Jurkat, Clone E6-1 (cell line): Measurements from ENCODE around the gene TBX6.
A peak's percentile ranks its signal among the peaks of the same experiment; 100 is the strongest.

Experiments used
- DNase-seq: peaks from one replicate; pipeline ENCODE4 v3.0.0-alpha.2; 2011; ENCODE audit warnings: low read depth, low spot score
- H3K4me3 ChIP-seq: 2 replicates; pipeline ENCODE4 v1.5.1; 2011; ENCODE audit warnings: mild to moderate bottlenecking, low read length, control low read depth, moderate library complexity

TBX6 gene

DNA sequence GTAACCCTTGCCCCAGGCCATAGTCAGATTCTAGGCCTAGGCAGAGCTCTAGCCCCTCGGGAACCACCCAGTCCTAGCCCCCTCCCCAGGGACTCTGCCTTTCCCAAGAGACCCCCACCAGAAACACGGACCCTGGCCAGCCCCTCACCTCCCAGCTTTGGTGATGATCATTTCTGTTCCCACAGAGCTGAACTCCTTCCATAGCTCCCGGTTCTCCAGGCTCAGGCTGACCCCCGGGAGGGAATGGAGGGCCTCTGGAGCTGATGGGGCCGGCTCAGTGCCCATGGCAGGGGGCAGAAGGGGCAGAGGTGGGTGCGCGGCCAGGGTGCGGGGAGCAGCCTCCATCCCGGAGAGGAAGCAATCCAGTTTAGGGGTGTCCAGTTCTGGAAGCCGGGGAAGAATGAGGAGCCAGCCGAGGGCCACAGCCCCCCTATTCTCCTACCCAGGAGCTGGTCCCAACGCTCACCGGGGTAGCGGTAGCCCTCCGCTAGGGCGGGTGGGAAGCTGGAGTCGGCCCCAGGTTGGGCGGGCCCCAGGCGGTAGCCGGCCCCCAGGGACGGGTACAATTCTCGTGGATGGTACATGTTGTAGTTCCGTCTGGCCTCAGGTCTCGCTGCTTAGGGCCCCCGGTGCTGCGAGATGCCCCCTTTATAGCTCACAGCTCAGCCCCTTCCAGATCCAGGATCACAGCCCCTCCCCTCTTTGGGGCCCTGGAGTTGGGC is 953 bp downstream of the TBX6 start:
- H3K4me3 ChIP-seq = no peak overlapping the region
- DNase-seq = no peak

- H3K4me3 ChIP-seq = no peak overlapping the region
- no peak for DNase-seq
These were observed 2.7 kb downstream of the TBX6 start for GRCh38 chr16:30088832-30089624.

DNA sequence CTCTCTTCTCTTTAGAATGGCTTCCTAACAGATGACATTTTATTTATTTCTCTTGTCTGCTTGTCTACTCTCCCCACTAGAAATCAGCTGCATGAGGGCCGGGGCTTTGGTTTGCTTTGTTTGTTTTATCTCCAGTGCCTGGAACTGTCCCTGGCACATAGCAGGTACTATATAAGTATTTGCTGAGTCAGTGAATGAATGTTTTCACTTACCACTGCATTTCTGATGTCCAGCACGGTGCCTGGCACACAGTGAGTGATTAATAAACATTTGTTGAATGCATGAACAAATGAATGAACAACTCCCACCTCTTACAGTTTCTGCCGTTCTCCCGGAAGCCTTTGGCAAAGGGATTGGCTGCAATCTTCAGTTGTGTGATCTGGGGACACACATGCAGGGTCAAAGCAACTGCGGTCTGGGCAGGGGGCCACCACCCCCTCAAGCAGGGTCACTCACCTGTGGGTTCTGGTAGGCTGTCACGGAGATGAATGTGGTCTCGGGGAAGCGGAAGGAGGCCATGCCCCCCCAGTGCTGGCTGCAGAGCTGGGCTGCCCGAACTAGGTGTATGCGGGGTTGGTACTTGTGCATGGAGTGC is 3.4 kb downstream of the TBX6 start:
- H3K4me3 ChIP-seq = no peak overlapping the region
- DNase-seq = no peak

DNA sequence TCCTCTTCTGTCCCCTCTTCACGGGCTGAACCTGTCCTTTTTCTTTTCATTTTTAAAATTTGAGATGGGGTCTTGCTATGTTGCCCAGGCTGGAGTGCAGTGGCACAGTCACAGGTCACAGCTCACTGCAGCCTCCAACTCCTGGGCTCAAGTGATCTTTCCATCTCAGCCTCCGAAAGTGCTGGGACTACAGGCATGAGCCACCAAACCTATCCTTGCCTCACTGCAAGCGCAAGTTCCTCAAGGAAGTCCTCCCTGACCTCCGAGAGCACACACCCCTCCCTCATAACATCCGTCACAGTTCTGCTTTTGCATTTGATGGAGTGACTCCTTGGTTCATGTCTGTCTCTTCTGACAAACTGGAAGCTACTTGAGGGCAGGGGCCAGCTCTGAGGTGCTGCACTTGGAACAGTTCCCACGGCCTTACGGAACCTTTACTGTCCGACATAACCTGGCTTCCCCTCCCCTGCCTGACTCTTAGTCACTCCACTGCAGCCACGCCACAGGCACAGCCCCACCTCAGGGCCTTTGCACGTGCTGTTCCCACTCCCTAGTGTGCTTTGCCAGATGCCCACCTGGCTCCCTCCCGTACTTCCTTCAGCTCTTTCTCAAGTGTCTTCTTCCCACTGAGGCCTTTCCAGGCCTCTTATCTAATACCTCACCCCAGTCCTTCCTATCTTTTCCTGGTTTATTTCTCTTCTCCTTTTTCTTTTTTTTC is 4.4 kb downstream of the TBX6 start:
- H3K4me3 ChIP-seq = no peak overlapping the region
- DNase-seq = no peak

DNA sequence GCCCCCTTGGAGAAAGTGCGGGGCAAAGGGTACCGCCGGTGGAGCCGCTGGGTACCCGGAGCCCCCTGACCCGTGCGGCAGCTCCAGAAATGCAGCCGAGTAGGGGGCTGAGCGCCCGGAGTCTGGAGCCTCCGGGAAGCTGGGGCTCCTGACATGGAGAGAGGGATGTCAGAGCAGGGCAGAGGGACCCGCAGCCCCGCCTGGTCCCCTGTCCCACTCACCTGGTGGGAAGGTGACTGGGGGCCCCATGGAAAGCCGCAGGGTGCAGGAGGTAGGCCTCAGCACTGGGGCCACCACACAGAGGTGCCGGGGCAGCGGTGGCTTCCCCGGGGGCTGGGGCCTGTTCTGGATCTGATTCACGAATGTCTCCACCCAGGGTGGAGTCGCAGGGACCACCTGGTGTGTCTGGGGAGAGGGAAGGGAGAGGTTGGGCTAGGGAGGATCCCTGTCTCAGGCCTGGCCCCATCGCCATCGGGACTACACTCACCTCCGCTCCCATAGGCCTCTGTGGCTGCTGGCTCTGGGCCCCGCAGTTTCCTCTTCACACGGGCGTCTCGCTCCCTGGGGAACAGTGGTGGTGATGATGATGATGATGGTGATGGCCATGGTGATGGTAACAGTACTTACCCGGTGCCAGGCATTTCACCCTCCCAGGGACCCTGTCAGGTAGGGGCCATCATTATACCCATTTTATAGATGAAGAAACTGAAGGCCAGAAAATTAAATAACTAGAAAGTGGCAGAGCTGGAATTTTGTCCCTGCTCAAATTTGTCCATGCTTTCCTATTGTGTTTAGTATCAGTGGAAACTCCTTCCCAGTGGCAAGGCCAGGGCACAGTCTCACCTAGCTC is 5.2 kb downstream of the TBX6 start:
- DNase-seq = no peak
- H3K4me3 ChIP-seq = no peak overlapping the region

DNA sequence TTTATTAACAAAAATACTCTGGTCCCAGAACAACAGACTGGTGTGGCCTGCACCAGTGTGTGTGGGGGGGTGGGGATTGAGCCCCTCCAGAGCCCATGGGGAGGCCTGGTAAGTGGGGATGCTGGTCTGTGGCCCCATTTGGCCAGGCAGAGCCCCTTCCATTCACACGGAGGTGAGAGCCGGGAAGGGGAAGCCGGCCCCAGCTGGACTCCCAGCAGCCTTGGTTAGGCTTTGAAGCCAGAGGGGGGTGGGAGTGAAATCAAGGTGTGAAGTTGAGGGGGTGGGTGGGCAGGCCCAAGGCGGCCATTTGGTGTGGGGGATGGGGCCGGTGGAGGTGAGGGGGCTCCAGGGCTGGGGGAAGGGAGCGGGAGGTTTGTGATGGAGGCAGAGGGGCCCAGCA is 5.9 kb downstream of the TBX6 start:
- no peak for DNase-seq
- no peak overlapping the region for H3K4me3 ChIP-seq

- DNase-seq = no peak
- no peak overlapping the region for H3K4me3 ChIP-seq
These were observed 6.5 kb downstream of the TBX6 start for GRCh38 chr16:30085247-30085646.

DNA sequence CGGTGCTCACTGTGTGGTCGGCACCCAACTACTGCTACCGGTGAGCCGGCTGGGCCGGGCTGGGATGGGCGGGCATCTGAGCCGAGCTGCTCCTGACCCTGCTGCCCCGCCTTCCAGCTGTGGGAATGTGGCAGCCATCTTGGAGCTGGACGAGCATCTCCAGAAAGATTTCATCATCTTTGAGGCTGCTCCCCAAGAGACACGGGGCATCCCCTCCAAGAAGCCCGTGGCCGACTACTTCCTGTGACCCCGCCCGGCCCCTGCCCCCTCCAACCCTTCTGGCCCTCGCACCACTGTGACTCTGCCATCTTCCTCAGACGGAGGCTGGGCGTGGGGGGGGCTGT is 6.9 kb downstream of the TBX6 start:
- DNase-seq = no peak

DNA sequence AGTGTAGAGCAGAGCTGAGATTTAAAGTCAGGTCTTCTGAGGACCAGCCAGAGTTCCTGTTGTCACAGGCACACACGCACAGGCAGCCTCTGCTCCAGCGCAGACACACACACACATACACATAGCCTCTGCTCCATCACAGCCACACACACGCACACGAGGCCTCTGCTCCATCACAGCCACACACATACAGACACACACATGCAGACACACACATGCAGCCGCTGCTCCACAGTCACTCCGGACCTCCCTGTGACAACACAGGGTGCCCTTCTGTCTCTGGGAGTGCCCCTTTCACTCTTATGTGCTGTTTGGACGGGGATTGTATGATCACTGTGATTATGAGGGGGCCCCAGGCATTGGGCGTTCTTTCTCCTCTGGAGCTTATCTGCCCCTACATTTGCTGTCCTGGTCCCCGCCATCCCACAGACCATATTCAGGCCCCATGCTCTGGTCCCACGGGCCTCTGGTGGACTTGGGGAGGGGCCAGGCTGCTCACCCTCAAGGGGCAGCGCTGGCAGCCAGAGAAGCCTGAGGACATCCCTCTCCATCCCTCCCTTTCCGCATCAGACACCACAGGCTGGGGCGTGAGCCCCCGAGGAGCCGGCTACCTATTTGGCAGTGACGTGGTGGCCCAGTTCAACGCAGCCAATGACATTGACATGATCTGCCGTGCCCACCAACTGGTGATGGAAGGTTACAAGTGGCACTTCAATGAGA is 7.5 kb downstream of the TBX6 start:
- no peak for DNase-seq
- no peak overlapping the region for H3K4me3 ChIP-seq

More for the DNA sequence above, 6.9 kb downstream of the TBX6 start:
- no peak overlapping the region for H3K4me3 ChIP-seq

GRCh38 chr16:30083216-30084055 is 8.3 kb downstream of the TBX6 start:
- DNase-seq = no peak
- no peak overlapping the region for H3K4me3 ChIP-seq

DNA sequence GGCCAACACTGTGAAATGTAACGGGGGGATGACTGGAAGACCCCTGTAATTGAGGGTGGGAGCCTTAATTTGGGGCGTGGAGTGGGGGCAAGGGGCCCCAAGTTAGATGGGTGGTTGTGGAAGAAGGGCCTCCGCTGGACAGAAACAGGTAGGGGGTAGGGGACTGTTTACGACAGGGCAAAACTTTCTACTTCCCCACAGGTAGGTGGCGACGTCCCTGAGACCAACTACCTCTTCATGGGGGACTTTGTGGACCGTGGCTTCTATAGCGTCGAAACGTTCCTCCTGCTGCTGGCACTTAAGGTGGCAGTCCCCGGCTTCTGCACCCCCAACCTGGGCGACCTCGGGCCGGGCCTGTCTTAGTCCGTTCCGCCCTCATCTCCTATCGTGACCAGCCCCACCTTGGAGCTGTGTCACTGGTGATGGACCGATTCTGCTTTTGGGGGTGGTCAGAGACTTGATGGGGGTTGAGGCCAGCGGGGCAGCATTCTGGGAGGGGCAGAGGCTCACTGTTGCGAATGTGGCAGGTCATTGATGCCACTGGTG is 9.1 kb downstream of the TBX6 start:
- no peak for DNase-seq
- H3K4me3 ChIP-seq = no peak overlapping the region

GRCh38 chr16:30079480-30079879 is 12.2 kb downstream of the TBX6 start:
- no peak overlapping the region for H3K4me3 ChIP-seq
- no peak for DNase-seq

- no peak for DNase-seq
- H3K4me3 ChIP-seq = no peak overlapping the region
These were observed 13.0 kb downstream of the TBX6 start for GRCh38 chr16:30078744-30079143.

- no peak for DNase-seq
- H3K4me3 ChIP-seq = peak overlapping the region; percentile 96
These were observed 14.1 kb downstream of the TBX6 start for GRCh38 chr16:30077656-30078055.

DNA sequence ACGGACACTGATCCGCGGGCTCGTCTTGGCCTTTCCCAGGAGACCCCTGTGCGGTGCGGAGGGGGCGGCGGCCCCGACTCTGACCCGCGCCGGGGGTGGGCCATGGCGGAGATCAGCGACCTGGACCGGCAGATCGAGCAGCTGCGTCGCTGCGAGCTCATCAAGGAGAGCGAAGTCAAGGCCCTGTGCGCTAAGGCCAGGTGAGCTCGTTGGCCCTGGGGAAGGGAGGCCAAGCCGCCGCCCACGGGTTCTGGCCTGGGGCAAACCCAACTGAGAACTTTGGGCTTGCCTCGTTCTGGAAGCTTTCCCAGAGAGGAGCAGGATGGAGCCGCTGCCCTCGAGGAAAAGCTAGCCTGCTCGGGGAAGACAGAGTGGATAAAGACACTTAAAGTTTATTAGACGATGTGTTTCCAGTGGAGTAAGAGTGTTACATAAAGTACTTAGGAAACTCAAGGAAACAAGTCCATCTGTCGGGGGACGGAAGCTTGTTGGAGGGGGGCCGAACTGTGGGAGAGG is 15.4 kb downstream of the TBX6 start:
- DNase-seq = no peak

DNA sequence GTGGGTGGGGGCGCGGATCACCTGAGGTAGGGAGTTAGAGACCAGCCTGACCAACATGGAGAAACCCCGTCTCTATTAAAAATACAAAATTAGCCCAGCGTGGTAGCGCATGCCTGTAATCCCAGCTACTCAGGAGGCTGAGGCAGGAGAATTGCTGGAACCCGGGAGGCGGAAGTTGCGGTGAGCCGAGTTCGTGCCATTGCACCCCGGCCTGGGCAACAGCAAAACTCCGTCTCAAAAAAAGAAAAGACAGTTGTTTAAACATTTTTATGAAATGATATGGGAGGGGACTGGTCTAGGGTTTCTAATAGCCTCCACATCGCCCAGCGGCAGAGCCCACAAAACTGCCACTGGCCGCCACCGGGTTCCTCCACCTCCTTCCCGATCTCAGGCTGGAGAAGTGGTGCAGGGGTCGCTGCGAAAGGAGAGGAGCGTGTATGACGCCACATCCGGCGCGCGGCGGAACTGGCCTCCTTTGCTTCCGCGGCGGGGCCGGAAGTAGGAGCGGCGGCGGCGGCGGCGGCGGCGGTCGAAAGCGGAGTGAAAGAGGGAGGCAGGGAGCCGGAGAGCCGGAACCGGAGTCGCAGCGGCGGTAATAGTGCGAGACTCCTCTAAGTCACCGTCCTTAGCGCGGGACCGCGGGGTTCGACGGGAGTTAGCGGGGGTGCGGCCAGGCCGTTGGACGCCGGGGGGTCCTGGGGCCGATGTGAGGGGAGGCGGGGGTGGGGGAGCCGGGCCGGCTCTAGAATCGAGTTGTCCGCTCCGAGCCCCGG is 16.0 kb downstream of the TBX6 start, which contains the start of gene PPP4C:
Gene PPP4C (plus strand): TSS at position 492 of the 773 bp plus-strand sequence. CDS start 384 bp downstream, outside the sequence.
- peak within 1 kb of the TSS; percentile 96 for H3K4me3 ChIP-seq
- DNase-seq = peak; percentile 78

More for the DNA sequence above, 15.4 kb downstream of the TBX6 start:
- peak overlapping the region; percentile 96 for H3K4me3 ChIP-seq
